Glutamatergic neuron (in vitro differentiated cells): ENCODE data around the gene L3MBTL1. TPM values are rescaled to one million over a fixed set of nuclear protein-coding genes. Genes with fewer than 3 reads are reported as not detected.

Experiments
- DNase-seq: peaks from one replicate; pipeline ENCODE4 v3.0.0; 2022
- H3K27ac Mint-ChIP-seq: one replicate; pipeline ENCODE4 v1.8.0; 2020; ENCODE audit warnings: mild to moderate bottlenecking, mixed read lengths, inconsistent platforms; ENCODE audit not compliant: unreplicated experiment
- H3K27me3 Mint-ChIP-seq: one replicate; pipeline ENCODE4 v1.8.0; 2020; ENCODE audit warnings: mild to moderate bottlenecking, moderate library complexity, mixed read lengths, inconsistent platforms; ENCODE audit not compliant: unreplicated experiment
- H3K36me3 Mint-ChIP-seq: one replicate; pipeline ENCODE4 v1.8.0; 2020; ENCODE audit warnings: mild to moderate bottlenecking, mixed read lengths, inconsistent platforms; ENCODE audit not compliant: unreplicated experiment
- H3K4me1 Mint-ChIP-seq: one replicate; pipeline ENCODE4 v1.8.0; 2020; ENCODE audit warnings: mild to moderate bottlenecking, low read depth, mixed read lengths, inconsistent platforms; ENCODE audit not compliant: unreplicated experiment
- H3K4me3 Mint-ChIP-seq: one replicate; pipeline ENCODE4 v1.8.0; 2020; ENCODE audit warnings: mild to moderate bottlenecking, mixed read lengths, inconsistent platforms; ENCODE audit not compliant: unreplicated experiment
- H3K9me3 Mint-ChIP-seq: one replicate; pipeline ENCODE4 v1.8.0; 2020; ENCODE audit warnings: mild to moderate bottlenecking, moderate library complexity, mixed read lengths, inconsistent platforms; ENCODE audit not compliant: unreplicated experiment
- total RNA-seq: library from RNA; stranded (reverse); fragmentation: NEBNext Ultra II Directional; extraction: Animal tissue kit (Norgen Biotek cat#: 25700); gene quantifications from one replicate; pipeline ENCODE4 v1.2.1, GENCODE V29; 2021; ENCODE audit not compliant: unreplicated experiment
- TF ChIP-seq, protein P1 (sequence below): fragments of 200-600 bp; sonication (generic); IDR thresholded peaks from one replicate; pipeline ENCODE4 v1.5.0; 2021; ENCODE audit not compliant: partially characterized antibody, unreplicated experiment

Gene L3MBTL1
- total RNA-seq, 1 donor from 2014 or later = 19.9 TPM

DNA sequence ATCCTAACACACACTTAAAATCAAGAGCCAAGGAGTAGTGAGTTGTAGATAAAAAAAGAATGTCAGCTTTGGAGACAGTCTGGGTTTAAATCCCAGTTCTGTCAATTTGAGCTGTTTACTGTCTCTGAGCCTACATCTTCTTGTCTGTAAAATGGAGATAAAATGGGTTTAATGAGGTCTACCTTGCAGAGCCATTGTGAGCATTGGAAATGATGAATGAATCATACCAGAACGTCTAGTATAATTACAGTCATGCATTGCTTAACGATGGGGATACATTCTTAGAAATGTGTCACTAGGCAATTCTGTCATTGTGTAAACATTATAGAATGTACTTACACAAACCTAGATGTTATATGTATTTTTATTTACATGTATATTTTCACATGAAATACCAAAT lies 33.7 kb downstream of the L3MBTL1 start:
- Mint-ChIP-seq H3K4me1 (no peaks in the 10 kb centered on the region), H3K27me3 (peaks cover 2% of the 10 kb centered on the region), H3K27ac (no peak overlapping the region), H3K9me3 (no peaks in the 10 kb centered on the region), H3K4me3 (no peak overlapping the region), H3K36me3 (no peaks in the 10 kb centered on the region)
- no peak for DNase-seq
- TF ChIP-seq, protein P1, sequence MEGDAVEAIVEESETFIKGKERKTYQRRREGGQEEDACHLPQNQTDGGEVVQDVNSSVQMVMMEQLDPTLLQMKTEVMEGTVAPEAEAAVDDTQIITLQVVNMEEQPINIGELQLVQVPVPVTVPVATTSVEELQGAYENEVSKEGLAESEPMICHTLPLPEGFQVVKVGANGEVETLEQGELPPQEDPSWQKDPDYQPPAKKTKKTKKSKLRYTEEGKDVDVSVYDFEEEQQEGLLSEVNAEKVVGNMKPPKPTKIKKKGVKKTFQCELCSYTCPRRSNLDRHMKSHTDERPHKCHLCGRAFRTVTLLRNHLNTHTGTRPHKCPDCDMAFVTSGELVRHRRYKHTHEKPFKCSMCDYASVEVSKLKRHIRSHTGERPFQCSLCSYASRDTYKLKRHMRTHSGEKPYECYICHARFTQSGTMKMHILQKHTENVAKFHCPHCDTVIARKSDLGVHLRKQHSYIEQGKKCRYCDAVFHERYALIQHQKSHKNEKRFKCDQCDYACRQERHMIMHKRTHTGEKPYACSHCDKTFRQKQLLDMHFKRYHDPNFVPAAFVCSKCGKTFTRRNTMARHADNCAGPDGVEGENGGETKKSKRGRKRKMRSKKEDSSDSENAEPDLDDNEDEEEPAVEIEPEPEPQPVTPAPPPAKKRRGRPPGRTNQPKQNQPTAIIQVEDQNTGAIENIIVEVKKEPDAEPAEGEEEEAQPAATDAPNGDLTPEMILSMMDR = no peak

GRCh38 chr20:43542161-43542560 lies 34.7 kb downstream of the L3MBTL1 start:
- no peaks in the 10 kb centered on the region for H3K9me3 Mint-ChIP-seq
- no peak overlapping the region for H3K4me3 Mint-ChIP-seq
- no peak for DNase-seq
- no peaks in the 10 kb centered on the region for H3K36me3 Mint-ChIP-seq
- H3K4me1 Mint-ChIP-seq = no peaks in the 10 kb centered on the region
- no peaks in the 10 kb centered on the region for H3K27me3 Mint-ChIP-seq
- TF ChIP-seq, protein P1 = no peak
- no peak overlapping the region for H3K27ac Mint-ChIP-seq

GRCh38 chr20:43542674-43543073 lies 35.2 kb downstream of the L3MBTL1 start:
- TF ChIP-seq, protein P1 = no peak
- H3K4me1 Mint-ChIP-seq = no peaks in the 10 kb centered on the region
- DNase-seq = no peak
- no peak overlapping the region for H3K27ac Mint-ChIP-seq
- H3K4me3 Mint-ChIP-seq = no peak overlapping the region
- no peaks in the 10 kb centered on the region for H3K27me3 Mint-ChIP-seq
- H3K9me3 Mint-ChIP-seq = peaks cover 4% of the 10 kb centered on the region
- peaks cover 5% of the 10 kb centered on the region for H3K36me3 Mint-ChIP-seq

DNA sequence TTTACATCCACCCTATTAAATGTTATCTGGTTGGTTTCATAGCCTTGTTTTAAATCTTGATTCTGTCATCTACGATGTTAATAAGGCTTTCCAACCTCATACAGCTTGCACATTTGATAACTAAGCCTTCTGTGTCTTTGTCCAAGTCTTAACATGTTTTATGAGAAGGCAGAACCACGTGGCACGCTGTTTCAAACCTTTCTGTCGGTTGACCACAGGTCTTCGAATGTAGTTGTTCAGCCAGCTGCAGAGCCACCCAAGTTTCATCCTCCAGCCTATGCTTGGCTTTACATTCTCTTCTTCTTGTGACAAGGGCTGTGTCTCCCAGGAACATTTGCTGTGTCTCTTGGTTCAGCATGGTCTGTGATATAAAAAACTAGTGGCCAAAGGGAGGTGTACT lies 35.6 kb downstream of the L3MBTL1 start:
- no peak overlapping the region for H3K27ac Mint-ChIP-seq
- TF ChIP-seq, protein P1 = no peak
- H3K4me1 Mint-ChIP-seq = no peaks in the 10 kb centered on the region

DNA sequence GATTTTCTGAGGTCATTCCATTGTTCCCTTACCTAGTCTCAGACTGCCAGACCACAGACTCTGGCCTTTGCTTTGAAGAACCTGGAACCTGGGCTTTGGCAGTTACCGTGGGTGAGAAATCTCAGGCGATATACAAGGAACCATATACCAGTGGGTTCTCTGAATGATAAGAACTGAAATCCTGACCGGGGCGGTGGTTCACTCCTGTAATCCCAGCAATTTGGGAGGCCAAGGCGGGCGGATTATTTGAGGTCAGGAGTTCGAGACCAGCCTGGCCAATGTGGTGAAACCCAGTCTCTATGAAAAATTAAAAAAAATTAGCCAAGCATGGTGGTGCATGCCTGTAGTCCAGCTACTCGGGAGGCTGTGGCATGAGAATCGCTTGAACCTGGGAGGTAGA lies 37.0 kb downstream of the L3MBTL1 start:
- Mint-ChIP-seq H3K27ac (no peak overlapping the region), H3K27me3 (peaks cover 2% of the 10 kb centered on the region), H3K9me3 (peaks cover 4% of the 10 kb centered on the region), H3K4me1 (no peaks in the 10 kb centered on the region), H3K4me3 (no peak overlapping the region), H3K36me3 (peaks cover 5% of the 10 kb centered on the region)
- TF ChIP-seq, protein P1 = no peak
- no peak for DNase-seq

More for the DNA sequence above, 35.6 kb downstream of the L3MBTL1 start:
- peaks cover 5% of the 10 kb centered on the region for H3K36me3 Mint-ChIP-seq
- H3K9me3 Mint-ChIP-seq = peaks cover 4% of the 10 kb centered on the region
- no peak for DNase-seq
- H3K4me3 Mint-ChIP-seq = no peak overlapping the region
- H3K27me3 Mint-ChIP-seq = no peaks in the 10 kb centered on the region
